ENCODE data around the gene NTSR2.

DNA sequence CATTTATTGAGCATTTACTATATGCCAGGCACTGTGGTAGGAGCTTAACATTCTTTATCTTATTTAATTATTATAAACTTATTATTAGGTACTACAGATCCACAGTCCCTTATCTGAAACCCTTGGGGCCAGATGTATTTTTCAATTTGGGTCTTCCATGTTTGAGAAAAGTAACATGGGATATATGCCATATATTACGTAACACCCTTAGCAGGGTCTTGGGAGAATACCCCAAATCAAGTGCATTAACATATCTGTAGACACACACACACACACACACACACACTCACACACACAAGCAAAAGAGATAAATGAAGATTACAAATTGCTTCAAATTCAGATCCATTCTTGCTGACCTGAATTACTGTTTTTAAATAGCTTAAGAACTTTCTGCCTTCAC, 13.7 kb downstream of the NTSR2 start:
- TF ChIP-seq, protein P1, sequence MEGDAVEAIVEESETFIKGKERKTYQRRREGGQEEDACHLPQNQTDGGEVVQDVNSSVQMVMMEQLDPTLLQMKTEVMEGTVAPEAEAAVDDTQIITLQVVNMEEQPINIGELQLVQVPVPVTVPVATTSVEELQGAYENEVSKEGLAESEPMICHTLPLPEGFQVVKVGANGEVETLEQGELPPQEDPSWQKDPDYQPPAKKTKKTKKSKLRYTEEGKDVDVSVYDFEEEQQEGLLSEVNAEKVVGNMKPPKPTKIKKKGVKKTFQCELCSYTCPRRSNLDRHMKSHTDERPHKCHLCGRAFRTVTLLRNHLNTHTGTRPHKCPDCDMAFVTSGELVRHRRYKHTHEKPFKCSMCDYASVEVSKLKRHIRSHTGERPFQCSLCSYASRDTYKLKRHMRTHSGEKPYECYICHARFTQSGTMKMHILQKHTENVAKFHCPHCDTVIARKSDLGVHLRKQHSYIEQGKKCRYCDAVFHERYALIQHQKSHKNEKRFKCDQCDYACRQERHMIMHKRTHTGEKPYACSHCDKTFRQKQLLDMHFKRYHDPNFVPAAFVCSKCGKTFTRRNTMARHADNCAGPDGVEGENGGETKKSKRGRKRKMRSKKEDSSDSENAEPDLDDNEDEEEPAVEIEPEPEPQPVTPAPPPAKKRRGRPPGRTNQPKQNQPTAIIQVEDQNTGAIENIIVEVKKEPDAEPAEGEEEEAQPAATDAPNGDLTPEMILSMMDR (IDR thresholded peaks at IDR 0.05) = no peak
- TF ChIP-seq RAD21 (conservative IDR thresholded peaks at IDR 0.05 in 1 of 2, IDR thresholded peaks at IDR 0.05 in 1 of 2) = no peak

Measured in A549 (cell line).